ENCODE measurements around the gene TACC3. TPM values are rescaled to one million over a fixed set of nuclear protein-coding genes. Genes with fewer than 3 reads are reported as not detected.

Gene TACC3
- total RNA-seq, 1 donor from 2014 or later, result 13.9 TPM

DNA sequence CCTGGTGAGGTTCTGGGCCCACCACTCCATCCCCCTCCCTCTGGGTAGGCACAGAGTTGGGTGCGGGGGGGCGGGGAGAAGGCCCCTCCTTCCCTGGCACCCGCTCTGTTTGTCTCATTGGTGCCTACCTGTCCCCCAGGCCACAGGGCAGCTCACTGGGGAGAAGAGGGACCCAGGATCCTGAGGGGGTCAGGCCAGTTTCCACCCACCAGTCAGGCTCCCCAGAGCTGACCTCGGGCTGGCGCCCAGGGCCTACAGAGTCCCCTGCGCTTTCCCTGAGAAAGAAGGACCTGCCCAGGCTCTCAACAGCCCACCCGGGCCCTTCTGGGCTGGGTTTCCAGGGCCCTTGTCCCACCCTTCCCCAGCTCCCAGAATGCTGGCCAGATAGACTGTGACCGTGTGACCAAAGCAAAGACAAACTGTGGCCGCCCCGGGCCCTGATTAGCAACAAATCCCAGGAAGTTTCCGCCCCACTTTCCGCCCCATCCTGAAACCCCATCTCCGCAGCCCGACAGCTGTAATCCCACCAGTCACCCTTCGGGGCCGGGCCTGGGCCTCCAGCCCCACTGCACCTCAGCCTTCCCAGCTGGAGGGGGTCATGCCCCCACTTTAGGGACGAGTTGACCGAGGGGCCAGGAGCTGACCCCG is 38.0 kb downstream of the TACC3 start:
- no peak for DNase-seq (ENCODE audit: low read depth)
- TF ChIP-seq, protein P1, sequence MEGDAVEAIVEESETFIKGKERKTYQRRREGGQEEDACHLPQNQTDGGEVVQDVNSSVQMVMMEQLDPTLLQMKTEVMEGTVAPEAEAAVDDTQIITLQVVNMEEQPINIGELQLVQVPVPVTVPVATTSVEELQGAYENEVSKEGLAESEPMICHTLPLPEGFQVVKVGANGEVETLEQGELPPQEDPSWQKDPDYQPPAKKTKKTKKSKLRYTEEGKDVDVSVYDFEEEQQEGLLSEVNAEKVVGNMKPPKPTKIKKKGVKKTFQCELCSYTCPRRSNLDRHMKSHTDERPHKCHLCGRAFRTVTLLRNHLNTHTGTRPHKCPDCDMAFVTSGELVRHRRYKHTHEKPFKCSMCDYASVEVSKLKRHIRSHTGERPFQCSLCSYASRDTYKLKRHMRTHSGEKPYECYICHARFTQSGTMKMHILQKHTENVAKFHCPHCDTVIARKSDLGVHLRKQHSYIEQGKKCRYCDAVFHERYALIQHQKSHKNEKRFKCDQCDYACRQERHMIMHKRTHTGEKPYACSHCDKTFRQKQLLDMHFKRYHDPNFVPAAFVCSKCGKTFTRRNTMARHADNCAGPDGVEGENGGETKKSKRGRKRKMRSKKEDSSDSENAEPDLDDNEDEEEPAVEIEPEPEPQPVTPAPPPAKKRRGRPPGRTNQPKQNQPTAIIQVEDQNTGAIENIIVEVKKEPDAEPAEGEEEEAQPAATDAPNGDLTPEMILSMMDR (IDR thresholded peaks at IDR 0.05; ENCODE audit: insufficient read depth, low read length, poor library complexity, severe bottlenecking), result no peak
- H3K27me3 ChIP-seq (ENCODE audit: control insufficient read depth, insufficient read depth, low read length), result peaks cover 6% of the 10 kb centered on the region
- H3K36me3 ChIP-seq (ENCODE audit: control insufficient read depth, insufficient read depth, low read length), result no peaks in the 10 kb centered on the region
- no peak overlapping the region for H3K4me3 ChIP-seq (ENCODE audit: low read depth, low read length)

DNA sequence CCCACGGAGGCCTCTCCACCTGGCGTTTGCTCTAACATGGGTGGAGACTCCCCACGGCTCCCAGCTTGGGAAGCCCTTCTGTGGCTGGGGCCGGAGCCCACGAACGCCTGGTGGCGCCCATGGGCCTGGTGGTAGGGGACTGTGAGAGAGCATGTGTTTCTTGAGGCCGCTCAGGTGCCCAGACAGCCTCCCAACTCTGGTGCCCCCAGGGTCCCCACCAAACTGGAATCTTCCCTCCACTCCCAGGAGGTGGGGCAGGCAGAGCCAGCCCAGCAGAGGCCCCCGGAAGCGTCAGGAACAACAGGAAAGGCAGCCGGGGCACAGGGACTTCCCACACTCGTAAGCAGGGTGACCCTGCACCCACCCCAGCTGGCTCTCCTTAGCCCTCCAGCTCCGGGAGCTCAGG is 38.5 kb downstream of the TACC3 start:
- DNase-seq (ENCODE audit: low read depth), result no peak
- H3K36me3 ChIP-seq (ENCODE audit: control insufficient read depth, insufficient read depth, low read length), result no peaks in the 10 kb centered on the region
- TF ChIP-seq, protein P1 (IDR thresholded peaks at IDR 0.05; ENCODE audit: insufficient read depth, low read length, poor library complexity, severe bottlenecking), result no peak
- H3K27me3 ChIP-seq (ENCODE audit: control insufficient read depth, insufficient read depth, low read length), result peaks cover 6% of the 10 kb centered on the region
- H3K4me3 ChIP-seq (ENCODE audit: low read depth, low read length), result no peak overlapping the region

DNA sequence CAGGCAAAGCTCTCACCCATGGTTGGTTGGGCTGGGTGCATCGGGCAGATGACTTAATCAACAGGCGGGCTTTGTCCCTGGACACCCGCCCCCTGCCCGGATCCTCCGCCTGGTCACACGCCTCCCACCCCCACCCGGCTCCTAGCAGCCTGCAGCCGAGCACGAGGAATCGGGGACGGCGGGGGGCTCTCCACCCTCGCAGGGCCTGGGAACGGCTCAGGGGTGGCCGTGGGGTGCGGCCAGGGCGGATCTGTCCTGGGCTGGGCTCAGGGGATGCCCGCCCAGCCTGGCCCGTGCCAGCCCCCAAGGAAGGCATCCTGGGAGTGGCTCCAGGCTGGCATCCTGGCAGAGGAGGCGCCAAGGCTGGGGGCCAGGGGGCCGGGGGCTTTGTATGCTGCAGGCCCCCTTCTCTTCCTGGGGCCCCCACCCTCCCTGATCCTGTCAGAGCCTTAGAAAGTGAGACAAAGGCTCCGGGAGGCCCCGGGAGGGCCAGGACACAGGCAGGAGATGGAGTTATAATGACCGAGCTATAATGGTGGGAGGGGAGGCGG is 39.3 kb downstream of the TACC3 start:
- TF ChIP-seq, protein P1 (IDR thresholded peaks at IDR 0.05; ENCODE audit: insufficient read depth, low read length, poor library complexity, severe bottlenecking), result no peak
- Histone ChIP-seq H3K27me3 (ENCODE audit: control insufficient read depth, insufficient read depth, low read length) (peaks cover 6% of the 10 kb centered on the region), H3K36me3 (ENCODE audit: control insufficient read depth, insufficient read depth, low read length) (no peaks in the 10 kb centered on the region), H3K4me3 (ENCODE audit: low read depth, low read length) (no peak overlapping the region)
- no peak for DNase-seq (ENCODE audit: low read depth)

DNA sequence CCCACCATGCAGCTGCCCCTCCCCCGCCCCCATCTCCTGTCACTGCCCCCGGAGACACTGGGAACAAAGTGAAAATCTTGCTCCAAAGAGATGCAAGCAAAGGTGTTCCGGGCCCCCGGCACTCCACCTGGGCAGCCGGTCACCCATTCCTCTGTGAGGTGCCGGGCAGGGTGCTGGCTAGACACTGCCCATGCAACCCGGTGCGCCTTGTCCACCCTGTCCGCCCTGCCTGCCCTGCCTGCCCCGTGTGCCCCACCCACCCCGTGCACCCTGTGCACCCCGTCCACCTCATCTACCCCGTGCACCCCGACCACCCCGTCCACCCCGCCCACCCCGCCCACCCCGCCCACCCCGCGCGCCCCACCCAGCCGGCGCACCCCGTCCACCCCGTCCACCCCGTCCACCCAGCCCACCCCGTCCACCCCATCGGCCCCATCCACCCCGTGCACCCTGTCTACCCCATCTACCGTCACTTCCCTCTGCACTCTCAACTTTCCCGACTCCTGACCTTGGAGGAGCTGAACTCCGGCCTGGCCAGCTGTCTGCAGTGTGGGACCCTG is 39.9 kb downstream of the TACC3 start:
- Histone ChIP-seq H3K36me3 (ENCODE audit: control insufficient read depth, insufficient read depth, low read length) (no peaks in the 10 kb centered on the region), H3K4me3 (ENCODE audit: low read depth, low read length) (no peak overlapping the region), H3K27me3 (ENCODE audit: control insufficient read depth, insufficient read depth, low read length) (peaks cover 4% of the 10 kb centered on the region)
- no peak for DNase-seq (ENCODE audit: low read depth)
- TF ChIP-seq, protein P1 (IDR thresholded peaks at IDR 0.05; ENCODE audit: insufficient read depth, low read length, poor library complexity, severe bottlenecking), result no peak

DNA sequence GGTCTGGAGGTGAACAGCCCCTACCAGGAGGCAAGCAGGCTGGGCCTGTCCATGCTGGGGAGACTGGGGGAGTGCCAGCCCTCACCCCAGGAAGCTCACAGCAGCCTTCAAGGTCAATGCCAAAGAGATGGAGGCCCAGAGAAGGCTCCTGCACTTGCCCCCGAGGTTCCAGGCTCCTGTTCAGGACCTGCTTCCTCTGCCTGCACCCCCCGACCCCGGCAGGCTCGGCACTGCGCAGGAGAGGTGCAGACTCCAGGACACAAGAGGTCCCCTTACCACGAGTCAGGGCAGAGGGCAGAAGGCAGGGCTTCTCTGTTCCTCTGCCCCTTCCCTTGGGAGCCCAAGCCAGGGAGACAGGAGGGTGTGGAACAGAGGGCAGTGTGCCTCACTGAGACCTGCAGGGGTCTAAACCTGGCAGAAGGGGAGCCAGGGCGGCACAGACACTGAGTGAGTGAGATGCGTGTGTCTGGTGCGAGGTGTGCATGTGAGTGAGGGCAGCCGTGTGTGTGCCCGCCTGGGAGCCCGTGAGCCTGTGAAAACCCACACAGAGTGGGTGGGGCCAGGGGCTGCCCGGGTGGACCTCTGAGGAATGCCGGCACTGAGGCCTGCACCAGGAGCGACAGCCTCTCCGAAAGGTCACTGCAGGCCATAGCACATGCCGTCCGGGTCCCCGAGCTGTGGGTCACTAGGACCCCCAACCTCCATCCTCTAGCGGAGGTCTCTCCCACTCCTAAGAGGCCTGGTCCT is 41.1 kb downstream of the TACC3 start:
- DNase-seq (ENCODE audit: low read depth), result no peak
- no peak overlapping the region for H3K4me3 ChIP-seq (ENCODE audit: low read depth, low read length)
- TF ChIP-seq, protein P1 (IDR thresholded peaks at IDR 0.05; ENCODE audit: insufficient read depth, low read length, poor library complexity, severe bottlenecking), result no peak
- H3K27me3 ChIP-seq (ENCODE audit: control insufficient read depth, insufficient read depth, low read length), result peaks cover 4% of the 10 kb centered on the region
- no peaks in the 10 kb centered on the region for H3K36me3 ChIP-seq (ENCODE audit: control insufficient read depth, insufficient read depth, low read length)
